Uterus (tissue), 2 donors: ENCODE results near the gene SKAP1.

Source experiments
- POLR2A ChIP-seq, 2 donors: fragments of 450-650 bp; IDR thresholded peaks; one replicate each; pipeline ENCODE4 v1.6.1; 2016; ENCODE audit warnings: antibody characterized with exemption in 2 of 2, mild to moderate bottlenecking in 1 of 2, moderate library complexity in 1 of 2
- TF ChIP-seq, protein P1 (sequence below), 4 experiments: fragments of 200-600 bp in 2 of 4; fragments of 450-650 bp in 2 of 4; sonication (generic) in 2 of 4; IDR thresholded peaks; one replicate each; pipeline ENCODE4 v1.5.1; 2016 to 2019; ENCODE audit warnings: antibody characterized with exemption in 4 of 4, mild to moderate bottlenecking in 2 of 4, moderate library complexity in 1 of 4

GRCh38 chr17:48093341-48094045 lies 336.5 kb downstream of the SKAP1 start:
- TF ChIP-seq, protein P1, sequence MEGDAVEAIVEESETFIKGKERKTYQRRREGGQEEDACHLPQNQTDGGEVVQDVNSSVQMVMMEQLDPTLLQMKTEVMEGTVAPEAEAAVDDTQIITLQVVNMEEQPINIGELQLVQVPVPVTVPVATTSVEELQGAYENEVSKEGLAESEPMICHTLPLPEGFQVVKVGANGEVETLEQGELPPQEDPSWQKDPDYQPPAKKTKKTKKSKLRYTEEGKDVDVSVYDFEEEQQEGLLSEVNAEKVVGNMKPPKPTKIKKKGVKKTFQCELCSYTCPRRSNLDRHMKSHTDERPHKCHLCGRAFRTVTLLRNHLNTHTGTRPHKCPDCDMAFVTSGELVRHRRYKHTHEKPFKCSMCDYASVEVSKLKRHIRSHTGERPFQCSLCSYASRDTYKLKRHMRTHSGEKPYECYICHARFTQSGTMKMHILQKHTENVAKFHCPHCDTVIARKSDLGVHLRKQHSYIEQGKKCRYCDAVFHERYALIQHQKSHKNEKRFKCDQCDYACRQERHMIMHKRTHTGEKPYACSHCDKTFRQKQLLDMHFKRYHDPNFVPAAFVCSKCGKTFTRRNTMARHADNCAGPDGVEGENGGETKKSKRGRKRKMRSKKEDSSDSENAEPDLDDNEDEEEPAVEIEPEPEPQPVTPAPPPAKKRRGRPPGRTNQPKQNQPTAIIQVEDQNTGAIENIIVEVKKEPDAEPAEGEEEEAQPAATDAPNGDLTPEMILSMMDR (IDR thresholded peaks at IDR 0.05): no peak
- TF ChIP-seq POLR2A (IDR thresholded peaks at IDR 0.05): no peak
